ENCODE measurements around the gene PLA2R1.

PLA2R1 gene

GRCh38 chr2:159985656-159986055 lies 76.8 kb downstream of the PLA2R1 start:
- H4K8ac ChIP-seq (ENCODE audit: low read depth, low read length) = no peak overlapping the region
- H2AK5ac ChIP-seq (ENCODE audit: low read length) = no peak overlapping the region
- H3K4me1 ChIP-seq (ENCODE audit: control insufficient read depth, low read depth, low read length) = peaks cover 12% of the 10 kb centered on the region
- H3K9ac ChIP-seq (ENCODE audit: low read length) = no peak overlapping the region
- H3K27ac ChIP-seq (ENCODE audit: low read depth, low read length) = no peak overlapping the region
- WGBS (ENCODE audit: extremely low coverage, insufficient coverage, low lambda C conversion rate) = no CpG with 5 or more reads among the region's 3 CpGs
- H3K79me1 ChIP-seq (ENCODE audit: low read length) = no peaks in the 10 kb centered on the region
- DNase-seq = no peak
- no peak overlapping the region for H3K23ac ChIP-seq (ENCODE audit: low read length)
- no peak overlapping the region for H2BK120ac ChIP-seq (ENCODE audit: low read depth, low read length)
- no peak overlapping the region for H3K4me2 ChIP-seq (ENCODE audit: low read length)
- H3K56ac ChIP-seq (ENCODE audit: low read length) = no peak overlapping the region
- no peaks in the 10 kb centered on the region for H3K36me3 ChIP-seq (ENCODE audit: control insufficient read depth, insufficient read depth, low read length)
- no peak overlapping the region for H3K4ac ChIP-seq (ENCODE audit: low read depth, low read length)
- H3K18ac ChIP-seq (ENCODE audit: low read length) = no peak overlapping the region
- H3K27me3 ChIP-seq (ENCODE audit: insufficient read depth, low read length, poor library complexity) = no peaks in the 10 kb centered on the region
- no peak overlapping the region for H2BK5ac ChIP-seq (ENCODE audit: low read length)
- no peak overlapping the region for H2BK15ac ChIP-seq (replicated peaks; ENCODE audit: low read depth)
- no peak overlapping the region for H4K5ac ChIP-seq (ENCODE audit: low read length)
- no peaks in the 10 kb centered on the region for H3K79me2 ChIP-seq (ENCODE audit: control insufficient read depth, insufficient read depth, low read length)
- H3K4me3 ChIP-seq (ENCODE audit: low read length) = no peak overlapping the region

GRCh38 chr2:159984034-159984433 lies 78.4 kb downstream of the PLA2R1 start:
- H3K9ac ChIP-seq (ENCODE audit: low read length) = no peak overlapping the region
- no peak overlapping the region for H3K4me3 ChIP-seq (ENCODE audit: low read length)
- H3K79me1 ChIP-seq (ENCODE audit: low read length) = no peaks in the 10 kb centered on the region
- no peaks in the 10 kb centered on the region for H3K79me2 ChIP-seq (ENCODE audit: control insufficient read depth, insufficient read depth, low read length)
- H3K18ac ChIP-seq (ENCODE audit: low read length) = no peak overlapping the region
- H2BK120ac ChIP-seq (ENCODE audit: low read depth, low read length) = no peak overlapping the region
- H2BK15ac ChIP-seq (replicated peaks; ENCODE audit: low read depth) = no peak overlapping the region
- H3K23ac ChIP-seq (ENCODE audit: low read length) = no peak overlapping the region
- no peak overlapping the region for H2BK5ac ChIP-seq (ENCODE audit: low read length)
- no peak for DNase-seq
- H3K4me2 ChIP-seq (ENCODE audit: low read length) = no peak overlapping the region
- H2AK5ac ChIP-seq (ENCODE audit: low read length) = no peak overlapping the region
- no peak overlapping the region for H4K5ac ChIP-seq (ENCODE audit: low read length)
- H4K8ac ChIP-seq (ENCODE audit: low read depth, low read length) = no peak overlapping the region
- H3K27ac ChIP-seq (ENCODE audit: low read depth, low read length) = no peak overlapping the region
- H3K4ac ChIP-seq (ENCODE audit: low read depth, low read length) = no peak overlapping the region
- no peak overlapping the region for H3K56ac ChIP-seq (ENCODE audit: low read length)
- H3K4me1 ChIP-seq (ENCODE audit: control insufficient read depth, low read depth, low read length) = peaks cover 12% of the 10 kb centered on the region
- no peaks in the 10 kb centered on the region for H3K27me3 ChIP-seq (ENCODE audit: insufficient read depth, low read length, poor library complexity)
- H3K36me3 ChIP-seq (ENCODE audit: control insufficient read depth, insufficient read depth, low read length) = no peaks in the 10 kb centered on the region

- Histone ChIP-seq H4K8ac (ENCODE audit: low read depth, low read length) (no peak overlapping the region), H3K27ac (ENCODE audit: low read depth, low read length) (no peak overlapping the region), H3K23ac (ENCODE audit: low read length) (no peak overlapping the region), H3K4ac (ENCODE audit: low read depth, low read length) (peak overlapping the region; percentile 36), H3K56ac (ENCODE audit: low read length) (peak overlapping the region; percentile 31), H3K4me2 (ENCODE audit: low read length) (no peak overlapping the region), H2BK5ac (ENCODE audit: low read length) (no peak overlapping the region), H3K18ac (ENCODE audit: low read length) (peak overlapping the region; percentile 96), H2BK120ac (ENCODE audit: low read depth, low read length) (peak overlapping the region; percentile 73), H3K36me3 (ENCODE audit: control insufficient read depth, insufficient read depth, low read length) (no peaks in the 10 kb centered on the region), H2AK5ac (ENCODE audit: low read length) (no peak overlapping the region), H2BK15ac (replicated peaks; ENCODE audit: low read depth) (no peak overlapping the region), H3K79me2 (ENCODE audit: control insufficient read depth, insufficient read depth, low read length) (no peaks in the 10 kb centered on the region), H3K27me3 (ENCODE audit: insufficient read depth, low read length, poor library complexity) (no peaks in the 10 kb centered on the region), H3K9ac (ENCODE audit: low read length) (no peak overlapping the region), H3K4me3 (ENCODE audit: low read length) (no peak overlapping the region), H3K4me1 (ENCODE audit: control insufficient read depth, low read depth, low read length) (peaks cover 12% of the 10 kb centered on the region), H4K5ac (ENCODE audit: low read length) (no peak overlapping the region), H3K79me1 (ENCODE audit: low read length) (no peaks in the 10 kb centered on the region)
- no CpG with 5 or more reads among the region's 7 CpGs for WGBS (ENCODE audit: extremely low coverage, insufficient coverage, low lambda C conversion rate)
- DNase-seq = peak; percentile 68
Observed at GRCh38 chr2:159982842-159983785, 79.3 kb downstream of the PLA2R1 start.

GRCh38 chr2:159982270-159982669 lies 80.1 kb downstream of the PLA2R1 start:
- no peaks in the 10 kb centered on the region for H3K36me3 ChIP-seq (ENCODE audit: control insufficient read depth, insufficient read depth, low read length)
- no peak overlapping the region for H3K9ac ChIP-seq (ENCODE audit: low read length)
- H3K23ac ChIP-seq (ENCODE audit: low read length) = no peak overlapping the region
- H3K4me2 ChIP-seq (ENCODE audit: low read length) = no peak overlapping the region
- H3K79me1 ChIP-seq (ENCODE audit: low read length) = no peaks in the 10 kb centered on the region
- no peak overlapping the region for H2BK120ac ChIP-seq (ENCODE audit: low read depth, low read length)
- no CpG with 5 or more reads among the region's 3 CpGs for WGBS (ENCODE audit: extremely low coverage, insufficient coverage, low lambda C conversion rate)
- peaks cover 12% of the 10 kb centered on the region for H3K4me1 ChIP-seq (ENCODE audit: control insufficient read depth, low read depth, low read length)
- peak overlapping the region; percentile 90 for H3K18ac ChIP-seq (ENCODE audit: low read length)
- no peaks in the 10 kb centered on the region for H3K79me2 ChIP-seq (ENCODE audit: control insufficient read depth, insufficient read depth, low read length)
- no peak overlapping the region for H3K4ac ChIP-seq (ENCODE audit: low read depth, low read length)
- H3K56ac ChIP-seq (ENCODE audit: low read length) = no peak overlapping the region
- H3K27me3 ChIP-seq (ENCODE audit: insufficient read depth, low read length, poor library complexity) = no peaks in the 10 kb centered on the region
- peak overlapping the region; percentile 84 for H2BK5ac ChIP-seq (ENCODE audit: low read length)
- H3K27ac ChIP-seq (ENCODE audit: low read depth, low read length) = peak overlapping the region; percentile 80
- no peak overlapping the region for H3K4me3 ChIP-seq (ENCODE audit: low read length)
- peak overlapping the region; percentile 51 for H2AK5ac ChIP-seq (ENCODE audit: low read length)
- no peak overlapping the region for H2BK15ac ChIP-seq (replicated peaks; ENCODE audit: low read depth)
- DNase-seq = peak; percentile 91
- H4K8ac ChIP-seq (ENCODE audit: low read depth, low read length) = no peak overlapping the region
- no peak overlapping the region for H4K5ac ChIP-seq (ENCODE audit: low read length)

GRCh38 chr2:159976527-159977160 lies 85.8 kb downstream of the PLA2R1 start:
- DNase-seq = no peak
- H3K4ac ChIP-seq (ENCODE audit: low read depth, low read length) = no peak overlapping the region

More at GRCh38 chr2:159976527-159977160, 85.8 kb downstream of the PLA2R1 start:
- no peak overlapping the region for H4K8ac ChIP-seq (ENCODE audit: low read depth, low read length)
- no peaks in the 10 kb centered on the region for H3K79me1 ChIP-seq (ENCODE audit: low read length)
- no peak overlapping the region for H3K9ac ChIP-seq (ENCODE audit: low read length)
- WGBS (ENCODE audit: extremely low coverage, insufficient coverage, low lambda C conversion rate) = no CpG with 5 or more reads among the region's 5 CpGs
- no peak overlapping the region for H2BK5ac ChIP-seq (ENCODE audit: low read length)
- no peak overlapping the region for H2BK120ac ChIP-seq (ENCODE audit: low read depth, low read length)
- H3K79me2 ChIP-seq (ENCODE audit: control insufficient read depth, insufficient read depth, low read length) = no peaks in the 10 kb centered on the region
- H3K4me3 ChIP-seq (ENCODE audit: low read length) = no peak overlapping the region
- H3K4me1 ChIP-seq (ENCODE audit: control insufficient read depth, low read depth, low read length) = no peaks in the 10 kb centered on the region
- no peak overlapping the region for H3K23ac ChIP-seq (ENCODE audit: low read length)
- H3K27ac ChIP-seq (ENCODE audit: low read depth, low read length) = no peak overlapping the region
- no peak overlapping the region for H3K4me2 ChIP-seq (ENCODE audit: low read length)
- H3K56ac ChIP-seq (ENCODE audit: low read length) = no peak overlapping the region
- H2BK15ac ChIP-seq (replicated peaks; ENCODE audit: low read depth) = no peak overlapping the region
- H3K36me3 ChIP-seq (ENCODE audit: control insufficient read depth, insufficient read depth, low read length) = no peaks in the 10 kb centered on the region
- H2AK5ac ChIP-seq (ENCODE audit: low read length) = no peak overlapping the region
- no peak overlapping the region for H3K18ac ChIP-seq (ENCODE audit: low read length)
- no peak overlapping the region for H4K5ac ChIP-seq (ENCODE audit: low read length)
- H3K27me3 ChIP-seq (ENCODE audit: insufficient read depth, low read length, poor library complexity) = no peaks in the 10 kb centered on the region

Data from mesendoderm (in vitro differentiated cells).